GM19328 (cell line): ENCODE results near the gene WWOX.

ENCODE experiments used
- ATAC-seq: cut with Tn5 transposase; IDR thresholded peaks from one replicate; pipeline ENCODE4 v1.9.1; 2021; ENCODE audit warnings: mild to moderate bottlenecking, moderate library complexity; ENCODE audit not compliant: unreplicated experiment

WWOX gene

DNA sequence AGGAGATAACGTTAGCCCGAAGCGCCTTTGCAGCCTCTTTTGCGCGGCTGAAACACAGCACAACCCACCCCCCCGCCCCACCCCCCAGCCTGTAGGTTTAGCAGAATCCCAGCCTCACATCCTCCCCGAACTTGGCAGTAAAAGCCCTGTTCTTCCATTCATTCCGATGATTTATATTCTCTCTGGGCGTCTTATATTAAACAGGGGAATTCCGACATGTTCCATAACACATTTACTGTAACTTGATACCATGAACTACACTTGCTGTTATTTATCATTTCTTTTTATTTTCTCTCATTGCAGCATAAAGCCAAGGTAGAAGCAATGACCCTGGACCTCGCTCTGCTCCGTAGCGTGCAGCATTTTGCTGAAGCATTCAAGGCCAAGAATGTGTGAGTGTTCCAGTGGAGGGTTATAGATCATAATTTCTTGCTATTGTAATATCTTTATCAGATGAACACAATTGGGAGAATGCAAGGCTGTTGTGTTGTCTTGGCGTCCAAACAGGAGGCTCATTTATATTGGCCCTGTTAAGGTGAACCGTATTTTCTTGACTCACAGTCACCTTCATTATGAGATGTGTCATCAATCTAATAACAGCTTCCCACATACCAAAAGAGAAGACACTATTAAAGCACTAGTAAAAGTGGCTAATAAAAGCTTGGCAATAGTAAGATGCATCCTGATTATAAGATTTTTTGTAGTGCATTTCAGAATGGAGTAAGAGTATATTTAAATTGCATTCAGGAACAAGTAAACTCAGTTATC, 287.3 kb downstream of the WWOX start:
- ATAC-seq, result no peak

DNA sequence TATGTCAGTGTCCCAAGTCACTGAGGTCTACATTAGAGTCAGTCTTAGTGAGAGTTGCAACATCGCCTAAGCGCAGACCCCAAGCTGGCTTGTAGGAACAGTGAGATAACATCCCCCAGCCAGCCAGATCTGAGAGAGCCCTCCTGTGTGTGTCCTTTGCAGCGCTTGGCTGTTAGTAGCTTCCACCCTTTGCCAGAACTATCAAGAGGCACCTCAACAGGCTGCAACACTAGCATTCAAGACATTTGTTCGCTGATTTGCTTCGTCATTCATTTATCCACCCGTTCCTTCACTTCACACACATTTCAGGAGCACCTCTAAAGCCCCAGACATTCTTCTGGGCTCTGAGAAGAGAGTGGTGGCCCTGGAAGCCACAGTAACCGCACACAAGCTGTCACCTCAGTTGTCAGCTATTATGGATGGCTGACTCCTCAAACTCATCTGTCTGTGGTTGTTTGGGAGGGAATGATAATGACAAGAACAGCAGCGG, 289.6 kb downstream of the WWOX start:
- ATAC-seq, result no peak

DNA sequence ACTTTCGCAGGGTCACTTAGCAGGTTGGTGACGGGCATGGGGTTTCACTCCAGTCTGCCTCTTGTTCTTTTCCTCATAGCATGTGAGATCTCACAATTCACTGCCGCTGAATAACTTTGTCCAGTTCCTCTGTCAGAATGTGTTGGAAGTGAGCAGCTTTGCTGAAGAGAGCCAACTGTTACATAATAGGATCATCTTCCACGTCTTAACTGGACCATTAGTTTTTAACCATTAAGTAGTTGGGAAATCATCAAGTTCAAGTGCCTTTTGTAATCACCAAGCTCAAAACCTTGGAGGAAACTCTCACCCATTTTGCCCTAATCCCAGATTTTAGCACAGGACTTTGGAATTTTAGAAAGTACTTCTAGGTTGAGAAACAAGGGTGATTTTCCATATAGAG, 290.6 kb downstream of the WWOX start:
- no peak for ATAC-seq

DNA sequence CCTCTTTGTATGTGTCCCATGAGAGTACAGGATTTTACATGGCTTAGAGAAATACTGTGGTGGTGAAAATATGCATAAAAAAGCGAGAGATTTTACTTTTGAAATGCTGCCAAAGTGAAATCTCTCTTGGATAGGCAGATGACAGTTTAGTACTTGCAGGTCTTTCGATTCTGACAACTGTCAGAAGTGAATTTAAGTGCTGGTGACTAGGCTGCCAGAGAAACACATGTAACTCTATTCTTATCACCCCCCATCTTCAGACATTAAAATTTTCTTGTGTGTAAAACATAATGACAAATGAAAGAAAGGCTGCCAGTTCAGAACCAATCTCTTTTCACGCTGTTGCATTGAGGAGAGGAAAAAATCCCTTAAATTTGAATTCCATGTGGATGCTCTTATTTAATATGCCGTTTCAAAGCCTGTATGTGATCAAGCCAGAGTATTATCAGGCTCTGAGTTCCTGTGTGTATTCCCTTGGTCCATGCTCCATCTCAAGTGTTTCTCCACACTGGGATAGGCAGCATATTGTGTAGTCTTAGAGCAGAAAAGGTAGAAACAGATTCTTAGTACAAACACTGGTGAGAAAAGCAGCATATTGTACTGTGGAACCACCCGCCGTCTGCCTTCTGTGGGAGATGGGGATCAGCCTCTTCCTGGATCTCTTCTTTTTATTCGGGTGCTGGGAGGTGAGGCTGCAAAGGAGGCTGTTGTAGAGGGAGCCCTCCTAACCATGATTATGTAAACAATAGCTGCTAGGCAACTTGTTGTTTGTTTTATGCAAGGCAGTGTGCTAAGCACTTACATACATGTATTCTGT, 291.3 kb downstream of the WWOX start:
- ATAC-seq, result no peak

DNA sequence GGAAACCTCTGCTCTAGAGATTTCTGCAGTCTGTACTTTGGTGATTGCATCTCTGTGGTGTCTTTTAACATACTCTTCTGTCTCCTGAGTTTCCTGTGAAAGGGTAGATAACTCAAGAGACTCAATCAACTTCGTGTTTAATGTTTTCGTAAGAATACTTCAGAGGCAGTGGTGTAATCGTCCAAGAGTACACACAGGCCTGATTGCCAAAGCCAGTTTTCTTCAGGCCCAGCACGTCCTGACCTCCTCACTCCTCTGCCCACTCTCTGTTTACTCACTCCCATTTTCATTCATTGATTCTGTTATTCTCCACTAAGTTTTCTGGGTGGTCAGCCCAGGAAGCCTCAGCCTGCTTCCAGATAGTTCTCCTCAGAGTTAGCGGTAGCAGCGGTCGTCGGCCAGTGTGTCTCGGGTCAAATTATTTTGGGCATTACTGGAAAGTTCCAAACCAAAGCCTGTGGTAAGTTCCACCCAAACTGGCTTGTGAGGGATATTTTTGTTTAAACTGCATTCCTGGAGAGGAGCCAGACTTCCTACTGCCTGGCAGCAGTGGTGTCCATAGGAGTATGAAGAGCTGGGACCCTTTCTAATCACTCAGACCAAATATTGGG, 293.2 kb downstream of the WWOX start:
- ATAC-seq, result no peak

DNA sequence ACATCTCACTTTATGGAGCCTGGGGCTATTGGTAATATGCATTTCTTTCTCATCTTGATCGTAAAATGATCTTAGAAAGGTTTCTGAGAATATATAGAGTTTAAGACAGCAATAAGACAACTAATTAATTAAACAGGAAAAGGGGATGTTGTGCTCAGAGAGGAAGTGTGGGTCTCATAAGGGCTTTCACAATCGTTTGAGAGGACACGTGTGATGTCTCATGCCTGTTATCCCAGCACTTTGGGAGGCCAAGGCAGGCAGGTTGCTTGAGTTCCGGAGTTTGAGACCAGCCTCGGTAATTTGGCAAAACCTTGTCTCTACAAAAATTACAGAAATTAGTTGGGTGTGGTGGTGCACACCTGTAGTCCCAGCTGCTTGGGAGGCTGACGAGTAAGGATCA, 295.6 kb downstream of the WWOX start:
- ATAC-seq, result no peak

DNA sequence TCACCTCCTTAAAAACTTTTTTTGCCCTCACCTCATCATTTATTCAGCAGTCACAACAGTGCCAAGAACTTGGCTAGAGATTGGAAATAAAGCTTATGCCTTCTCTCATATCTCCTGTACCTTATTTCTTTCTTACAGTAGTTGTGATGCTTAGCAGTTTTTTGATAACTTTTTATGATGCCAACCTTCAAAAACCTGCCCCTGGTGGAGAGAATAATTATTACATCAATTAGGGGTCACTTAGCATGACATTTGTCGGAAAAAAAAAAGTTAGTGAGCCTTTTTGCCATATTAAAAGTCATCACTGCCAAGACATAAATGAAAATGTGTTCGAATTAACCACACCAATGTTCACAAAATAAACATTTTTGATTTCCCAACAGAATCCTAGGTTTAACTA, 296.6 kb downstream of the WWOX start:
- no peak for ATAC-seq

DNA sequence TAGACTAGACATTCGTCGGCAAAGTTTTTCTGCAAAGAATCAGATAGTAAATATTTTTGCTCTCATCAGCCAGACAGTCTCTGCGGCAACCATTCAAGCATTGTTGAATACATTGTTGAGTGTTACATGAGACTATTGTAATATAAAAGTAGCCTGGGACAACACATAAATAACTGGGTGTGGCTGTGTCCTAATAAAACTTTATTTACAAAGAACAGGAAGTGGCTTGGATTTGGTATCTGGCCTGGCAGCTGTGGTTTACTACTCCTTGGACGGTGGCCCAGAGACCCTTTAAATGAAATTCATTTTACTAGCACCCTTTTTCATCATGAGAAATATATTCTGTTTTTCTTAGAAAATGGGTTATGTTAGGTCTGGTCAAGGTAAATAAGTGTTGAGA, 297.2 kb downstream of the WWOX start:
- no peak for ATAC-seq

DNA sequence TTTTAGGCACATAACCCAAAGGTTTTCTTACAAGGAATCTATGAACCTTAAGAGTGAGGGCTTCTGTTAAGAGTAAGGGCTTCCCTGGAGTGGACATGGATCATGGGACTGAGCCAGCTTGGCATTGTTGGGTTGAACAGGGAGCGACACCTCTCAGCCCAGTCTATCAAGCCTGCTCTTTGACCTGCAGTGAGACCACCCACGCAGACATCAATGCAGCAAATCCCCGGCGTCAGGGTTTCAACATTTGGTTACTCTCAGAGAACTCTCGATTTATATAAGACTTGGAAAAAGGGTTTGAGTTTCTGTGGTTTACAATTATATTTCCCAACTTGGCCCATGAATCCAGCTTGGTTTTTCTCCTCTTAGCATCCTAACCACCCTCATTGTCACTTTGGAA, 299.9 kb downstream of the WWOX start:
- ATAC-seq, result no peak

DNA sequence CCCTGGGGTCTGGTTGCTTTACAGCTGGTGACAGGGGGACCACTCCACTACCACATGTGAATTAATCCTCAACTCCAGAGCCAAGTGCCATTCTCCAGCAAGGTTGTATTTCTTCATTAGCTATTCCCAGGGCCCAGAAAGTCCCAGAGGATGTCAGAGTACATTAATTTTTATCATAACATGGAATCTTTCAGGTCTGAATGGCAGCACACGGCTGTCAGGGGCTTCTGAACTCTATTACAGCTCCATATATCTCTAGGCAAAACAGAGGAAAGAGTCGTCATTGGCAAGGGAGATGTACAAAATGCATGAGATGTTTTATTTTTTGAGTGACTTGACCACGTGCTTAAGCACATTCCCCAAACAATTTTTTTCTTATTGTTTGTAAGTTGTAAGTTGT, 303.4 kb downstream of the WWOX start:
- no peak for ATAC-seq

DNA sequence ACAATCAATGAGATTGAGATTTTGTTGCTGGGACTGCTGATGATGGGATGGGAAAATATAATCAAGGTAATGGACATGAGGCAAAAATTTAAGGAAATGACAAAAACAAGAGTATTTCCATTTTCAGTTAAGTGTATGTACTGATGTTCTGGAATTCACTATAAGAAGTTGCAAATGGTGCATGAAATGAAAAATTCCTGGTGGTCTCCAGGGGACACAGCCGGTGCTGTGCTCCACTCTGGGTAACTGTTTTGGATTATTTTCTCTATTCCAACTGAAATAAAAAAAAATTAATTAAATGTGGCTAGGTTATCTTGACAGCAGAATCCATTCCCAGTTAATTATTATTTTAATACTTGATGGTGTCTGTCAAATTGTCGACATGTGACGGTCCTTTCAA, 305.6 kb downstream of the WWOX start:
- ATAC-seq, result no peak

DNA sequence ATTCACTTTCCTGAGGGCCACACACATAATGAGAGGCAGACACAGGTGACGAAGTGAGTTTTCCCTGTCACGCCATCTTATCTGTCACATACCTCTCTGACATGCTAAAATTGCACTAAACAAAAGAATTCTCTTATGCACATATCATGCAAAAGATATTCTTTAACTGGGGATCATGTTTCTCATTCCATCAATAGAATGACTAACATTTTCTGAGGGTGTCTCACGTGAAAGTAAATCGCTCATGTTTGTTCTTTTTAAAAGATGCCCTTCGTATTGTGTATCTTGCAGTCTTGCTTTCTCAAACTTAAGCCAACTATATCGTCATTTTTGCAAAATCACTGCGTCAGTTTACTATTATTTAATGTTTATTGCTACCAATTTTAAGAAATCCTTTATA, 306.4 kb downstream of the WWOX start:
- no peak for ATAC-seq

DNA sequence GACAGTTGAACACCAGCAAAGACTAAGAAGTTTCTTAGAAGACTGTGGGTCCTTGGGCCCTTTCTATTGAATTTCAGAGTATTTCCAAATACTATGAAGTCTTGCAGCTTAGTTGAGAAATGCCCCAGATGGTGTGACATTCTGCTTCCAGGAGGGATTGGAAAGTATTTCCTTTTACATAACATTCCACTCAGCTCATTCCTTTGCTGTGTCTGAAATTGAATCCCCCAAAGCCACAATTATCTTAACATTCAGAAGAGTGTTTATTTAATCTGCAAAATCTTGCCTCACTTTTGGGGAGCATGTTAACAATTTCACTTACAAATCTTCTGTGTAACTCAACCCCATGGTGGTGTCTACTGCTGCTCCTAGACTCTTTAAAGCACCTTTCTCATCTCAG, 307.7 kb downstream of the WWOX start:
- no peak for ATAC-seq

DNA sequence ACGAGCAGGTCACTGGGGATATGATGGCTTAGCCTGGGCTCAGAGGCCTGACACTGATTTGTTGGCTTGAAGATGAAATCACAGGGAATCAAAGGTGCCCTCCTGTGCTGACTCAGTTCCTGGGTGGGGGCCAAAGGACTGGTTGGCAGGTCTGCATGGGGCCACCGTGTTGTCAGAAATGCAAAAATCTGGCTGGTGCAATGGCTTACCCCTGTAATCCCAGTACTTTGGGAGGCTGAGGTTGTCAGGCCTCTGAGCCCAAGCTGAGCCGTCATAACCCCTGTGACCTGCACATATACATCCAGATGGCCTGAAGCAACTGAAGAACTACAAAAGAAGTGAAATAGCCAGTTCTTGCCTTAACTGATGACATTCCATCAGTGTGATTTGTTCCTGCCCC, 314.2 kb downstream of the WWOX start:
- no peak for ATAC-seq

DNA sequence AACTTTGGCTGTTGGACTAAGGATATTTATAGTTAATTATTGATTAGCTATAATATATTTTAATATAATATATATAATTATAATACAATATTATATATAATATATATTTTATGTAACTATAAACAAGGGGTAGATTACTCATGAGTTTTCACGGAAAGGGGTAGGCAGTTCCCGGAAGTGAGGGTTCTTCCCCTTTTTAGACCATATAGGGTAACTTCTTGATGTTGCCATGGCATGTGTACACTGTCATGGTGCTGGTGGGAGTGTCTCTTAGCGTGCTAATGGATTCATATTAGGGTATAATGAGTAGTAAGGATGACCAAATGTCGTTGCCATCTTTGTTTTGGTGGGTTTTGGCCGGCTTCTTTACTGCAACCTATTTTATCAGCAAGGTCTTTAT, 315.6 kb downstream of the WWOX start:
- no peak for ATAC-seq

DNA sequence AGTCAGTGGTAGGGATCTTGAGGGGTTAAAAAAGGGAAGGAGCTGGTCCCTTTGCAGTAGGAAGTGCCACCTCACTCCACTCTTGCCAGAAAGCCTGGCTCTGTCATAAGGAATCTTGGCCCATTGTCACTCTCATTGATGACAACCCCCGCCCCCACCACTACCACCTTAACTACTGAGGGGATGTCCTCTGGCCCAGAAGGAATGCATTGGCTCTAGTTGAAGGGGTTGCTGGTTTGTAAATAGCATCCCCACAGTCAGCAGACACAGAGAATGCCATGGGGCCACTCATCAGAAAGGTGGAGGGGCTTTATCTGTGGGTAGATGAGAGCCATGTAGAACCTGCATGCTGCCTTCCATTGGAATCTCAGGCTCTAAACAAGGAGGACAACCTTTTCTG, 316.2 kb downstream of the WWOX start:
- ATAC-seq, result no peak

DNA sequence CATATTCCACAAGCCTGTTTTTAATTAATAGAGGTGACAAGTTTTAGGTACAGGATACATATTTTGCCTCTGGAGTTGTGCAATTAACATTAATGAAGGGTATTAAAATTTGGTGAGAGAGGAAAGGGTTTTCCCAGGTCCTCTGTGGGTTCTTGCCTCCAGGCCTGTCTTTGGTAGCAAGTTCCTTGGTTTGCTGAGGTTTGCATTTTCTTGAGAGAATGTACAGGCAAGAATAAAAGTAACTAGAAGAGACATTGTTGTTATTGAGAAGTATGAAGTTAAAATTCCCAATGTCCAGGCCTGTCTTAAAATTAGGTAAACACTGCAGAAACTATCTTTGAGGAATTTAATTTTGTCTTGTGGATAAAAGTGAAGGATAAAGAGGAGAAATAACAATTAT, 316.9 kb downstream of the WWOX start:
- no peak for ATAC-seq

DNA sequence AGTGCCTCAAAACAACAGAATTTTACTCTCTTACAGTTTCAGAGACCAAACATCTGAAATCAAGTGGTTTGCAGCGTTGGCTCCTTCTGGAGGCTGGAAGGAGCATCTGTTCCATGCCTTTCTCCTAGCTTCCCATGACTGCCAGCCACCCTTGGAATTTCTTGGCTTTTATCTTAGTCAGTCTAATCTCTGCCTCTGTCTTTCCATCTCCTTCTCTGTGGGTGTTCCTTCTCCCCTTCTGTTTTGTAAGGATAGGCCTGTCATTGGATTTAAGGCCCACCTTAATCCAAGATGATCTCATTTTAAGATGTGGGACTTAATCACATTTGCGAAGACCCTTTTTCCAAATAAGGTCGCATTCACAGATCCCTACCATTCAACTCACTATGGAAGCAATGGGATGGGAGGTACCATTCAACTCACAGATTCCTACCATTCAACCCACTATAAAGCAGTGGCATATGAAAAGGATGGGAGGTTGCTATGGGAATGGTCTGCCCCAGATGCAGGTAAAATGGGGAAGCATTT, 321.8 kb downstream of the WWOX start:
- no peak for ATAC-seq

DNA sequence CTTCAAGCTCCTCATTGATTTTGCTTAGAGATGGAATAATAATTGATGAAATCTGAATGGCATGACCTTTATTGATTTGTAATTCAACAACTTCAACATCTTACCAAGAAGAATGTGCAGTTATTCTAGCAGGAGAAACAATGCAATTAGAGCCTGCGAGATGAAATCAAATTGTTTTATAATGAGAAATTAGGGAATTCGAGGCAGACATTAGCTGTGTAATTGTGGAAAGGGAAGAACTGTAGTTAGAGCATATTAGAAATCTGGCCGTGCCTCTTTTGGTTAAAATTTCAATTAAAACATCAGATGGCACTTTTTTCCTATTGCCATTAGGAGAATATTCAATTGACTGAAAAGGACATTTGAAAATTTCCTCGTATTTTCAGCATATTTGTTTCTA, 325.8 kb downstream of the WWOX start:
- ATAC-seq, result no peak

DNA sequence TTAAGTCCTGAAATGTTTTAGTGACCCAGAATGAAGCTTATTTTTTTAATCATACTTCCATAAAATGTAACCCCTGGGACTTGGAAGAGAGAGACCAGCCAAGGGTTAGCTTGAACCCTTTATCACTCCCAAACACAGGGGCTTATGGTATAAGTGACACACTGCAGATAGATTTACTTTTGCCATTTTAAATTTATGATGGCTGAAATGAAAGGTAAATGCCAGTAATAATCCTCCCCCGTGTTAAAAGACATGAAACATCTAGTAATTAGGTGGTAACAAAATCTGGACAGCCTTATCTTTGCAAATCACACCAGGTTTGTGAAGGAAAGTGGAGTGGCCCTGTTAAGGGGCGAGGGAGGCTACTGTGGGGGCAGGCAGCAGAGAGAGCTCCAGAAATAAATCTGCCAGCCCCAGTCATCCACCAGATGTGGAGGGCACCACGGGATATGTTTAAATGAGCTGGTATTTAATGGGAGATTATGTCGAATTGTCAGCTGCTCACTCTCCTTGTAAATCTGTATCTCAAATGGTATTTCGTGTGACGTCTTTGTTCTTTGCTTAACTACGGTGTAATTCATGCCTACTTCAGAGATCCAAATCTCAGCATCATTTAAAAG, 326.5 kb downstream of the WWOX start:
- ATAC-seq, result no peak

DNA sequence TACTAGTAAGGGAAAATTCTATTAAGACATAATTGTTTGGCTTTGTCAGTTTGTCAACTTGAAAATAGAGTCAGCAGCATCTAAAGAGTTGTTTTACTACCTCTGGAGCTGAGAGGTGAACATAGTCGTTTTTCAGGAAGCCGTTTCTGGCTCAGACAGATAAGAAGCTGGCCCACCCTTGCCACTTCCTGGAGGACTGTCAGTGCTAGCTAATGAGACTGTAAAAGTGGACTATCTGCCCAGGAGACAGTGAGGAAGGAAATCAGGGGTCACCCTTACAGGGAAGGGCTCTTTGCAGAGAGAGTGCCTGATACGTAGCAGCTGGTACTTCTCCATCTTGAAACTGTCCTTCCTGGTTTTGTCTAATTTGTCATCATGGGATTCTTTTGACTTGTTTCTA, 328.7 kb downstream of the WWOX start:
- no peak for ATAC-seq
